Karpas-422 (cell line): ENCODE measurements around the gene B3GALT5. TPM values are rescaled to one million over a fixed set of nuclear protein-coding genes. Genes with fewer than 3 reads are reported as not detected.

Experiments used
- DNase-seq: peaks from one replicate; pipeline ENCODE4 v3.0.0-alpha.2; 2015
- H2AFZ ChIP-seq: fragments of 200-600 bp; sonication (generic); 2 replicates; pipeline ENCODE4 v1.6.1; 2014; ENCODE audit warnings: antibody characterized with exemption, low read length, mixed read lengths
- H3K27ac ChIP-seq: fragments of 200-600 bp; sonication (generic); 2 replicates; pipeline ENCODE4 v1.5.1; 2014; ENCODE audit warnings: mild to moderate bottlenecking, low read length, moderate library complexity
- H3K27me3 ChIP-seq: fragments of 200-600 bp; sonication (generic); 2 replicates; pipeline ENCODE4 v1.6.1; 2014; ENCODE audit warnings: low read length, mixed read lengths
- H3K36me3 ChIP-seq: fragments of 200-600 bp; sonication (generic); 2 replicates; pipeline ENCODE4 v1.6.1; 2014; ENCODE audit warnings: low read length, mixed read lengths; ENCODE audit not compliant: insufficient read depth
- H3K4me1 ChIP-seq: fragments of 200-600 bp; sonication (generic); 2 replicates; pipeline ENCODE4 v1.6.1; 2014; ENCODE audit warnings: mild to moderate bottlenecking, low read length, mixed read lengths
- H3K4me2 ChIP-seq: fragments of 200-600 bp; sonication (generic); 2 replicates; pipeline ENCODE4 v1.6.1; 2014; ENCODE audit warnings: low read length, low read depth, mild to moderate bottlenecking; ENCODE audit not compliant: poor library complexity, severe bottlenecking
- H3K4me3 ChIP-seq: fragments of 200-600 bp; sonication (generic); 2 replicates; pipeline ENCODE4 v1.5.1; 2014; ENCODE audit warnings: mild to moderate bottlenecking, antibody characterized with exemption, low read length, mixed read lengths
- H3K79me2 ChIP-seq: fragments of 200-600 bp; sonication (generic); 2 replicates; pipeline ENCODE4 v1.6.1; 2014; ENCODE audit warnings: mild to moderate bottlenecking, low read length, mixed read lengths
- H3K9ac ChIP-seq: fragments of 200-600 bp; sonication (generic); 2 replicates; pipeline ENCODE4 v1.6.0; 2014; ENCODE audit warnings: low read length
- H3K9me2 ChIP-seq: fragments of 200-600 bp; sonication (generic), shearing (Covaris generic); replicated peaks from 2 replicates; pipeline ENCODE4 v1.6.0; 2014; ENCODE audit warnings: mild to moderate bottlenecking, low read length, moderate library complexity; ENCODE audit not compliant: insufficient read depth
- H3K9me3 ChIP-seq: fragments of 300-700, 200-600 bp; sonication (generic); 2 replicates; pipeline ENCODE4 v1.6.1; 2014; ENCODE audit warnings: low read length, mixed read lengths
- H4K20me1 ChIP-seq: fragments of 200-600 bp; sonication (generic); 2 replicates; pipeline ENCODE4 v1.6.1; 2014; ENCODE audit warnings: mild to moderate bottlenecking, antibody characterized with exemption, low read length, low read depth; ENCODE audit not compliant: insufficient read depth
- total RNA-seq: library from RNA; depleted of rRNA; stranded (reverse); fragments of >200 nt; shearing (Covaris generic); gene quantifications from 2 replicates; pipeline ENCODE4 v1.2.3, GENCODE V29; 2014; ENCODE audit warnings: low replicate concordance

The B3GALT5 gene
- total RNA-seq, 1 experiment from 2014 or later, result not detected

GRCh38 chr21:39613041-39613934, 548 bp downstream of the B3GALT5 start:
- no peak overlapping the region for H3K4me3 ChIP-seq
- no peaks in the 10 kb centered on the region for H3K36me3 ChIP-seq
- no peak overlapping the region for H2AFZ ChIP-seq
- H3K27me3 ChIP-seq, result no peaks in the 10 kb centered on the region
- H3K9me3 ChIP-seq, result no peaks in the 10 kb centered on the region
- H4K20me1 ChIP-seq, result no peaks in the 10 kb centered on the region
- no peaks in the 10 kb centered on the region for H3K79me2 ChIP-seq
- no peak for DNase-seq
- H3K4me2 ChIP-seq, result no peak overlapping the region
- no peak overlapping the region for H3K9ac ChIP-seq
- peaks cover 11% of the 10 kb centered on the region for H3K4me1 ChIP-seq
- H3K27ac ChIP-seq, result no peak overlapping the region
- no peaks in the 10 kb centered on the region for H3K9me2 ChIP-seq

- H3K4me1 ChIP-seq, result peaks cover 11% of the 10 kb centered on the region
- H3K36me3 ChIP-seq, result no peaks in the 10 kb centered on the region
- no peaks in the 10 kb centered on the region for H3K9me2 ChIP-seq
- H3K9ac ChIP-seq, result no peak overlapping the region
- no peaks in the 10 kb centered on the region for H3K9me3 ChIP-seq
- H2AFZ ChIP-seq, result no peak overlapping the region
- H3K79me2 ChIP-seq, result no peaks in the 10 kb centered on the region
- H3K27ac ChIP-seq, result no peak overlapping the region
- no peaks in the 10 kb centered on the region for H3K27me3 ChIP-seq
- H4K20me1 ChIP-seq, result no peaks in the 10 kb centered on the region
- no peak for DNase-seq
- no peak overlapping the region for H3K4me3 ChIP-seq
- no peak overlapping the region for H3K4me2 ChIP-seq
These were observed 3.6 kb downstream of the B3GALT5 start for GRCh38 chr21:39616211-39616772.

GRCh38 chr21:39620856-39621255, 8.1 kb downstream of the B3GALT5 start:
- Histone ChIP-seq H3K27ac (no peak overlapping the region), H3K36me3 (no peaks in the 10 kb centered on the region), H3K9me2 (no peaks in the 10 kb centered on the region), H3K4me3 (no peak overlapping the region), H3K79me2 (no peaks in the 10 kb centered on the region), H3K4me2 (no peak overlapping the region), H3K27me3 (no peaks in the 10 kb centered on the region), H2AFZ (no peak overlapping the region), H3K4me1 (no peaks in the 10 kb centered on the region), H3K9me3 (no peaks in the 10 kb centered on the region), H3K9ac (no peak overlapping the region), H4K20me1 (no peaks in the 10 kb centered on the region)
- no peak for DNase-seq

- Histone ChIP-seq H4K20me1 (no peaks in the 10 kb centered on the region), H3K4me1 (no peaks in the 10 kb centered on the region), H3K9me2 (no peaks in the 10 kb centered on the region), H3K4me2 (no peak overlapping the region), H3K9me3 (no peaks in the 10 kb centered on the region), H3K27me3 (no peaks in the 10 kb centered on the region), H3K27ac (no peak overlapping the region), H3K4me3 (no peak overlapping the region), H2AFZ (no peak overlapping the region), H3K79me2 (no peaks in the 10 kb centered on the region), H3K9ac (no peak overlapping the region), H3K36me3 (no peaks in the 10 kb centered on the region)
- no peak for DNase-seq
These were observed 12.6 kb downstream of the B3GALT5 start for GRCh38 chr21:39625211-39625895.

GRCh38 chr21:39628385-39628784, 15.6 kb downstream of the B3GALT5 start:
- H3K4me1 ChIP-seq, result no peaks in the 10 kb centered on the region
- DNase-seq, result no peak
- no peak overlapping the region for H3K9ac ChIP-seq
- no peak overlapping the region for H3K27ac ChIP-seq
- H2AFZ ChIP-seq, result no peak overlapping the region
- H3K27me3 ChIP-seq, result no peaks in the 10 kb centered on the region
- H3K79me2 ChIP-seq, result no peaks in the 10 kb centered on the region
- H3K9me3 ChIP-seq, result no peaks in the 10 kb centered on the region
- H3K4me2 ChIP-seq, result no peak overlapping the region
- no peaks in the 10 kb centered on the region for H4K20me1 ChIP-seq
- no peaks in the 10 kb centered on the region for H3K9me2 ChIP-seq
- H3K36me3 ChIP-seq, result no peaks in the 10 kb centered on the region
- H3K4me3 ChIP-seq, result no peak overlapping the region

- no peaks in the 10 kb centered on the region for H3K36me3 ChIP-seq
- no peaks in the 10 kb centered on the region for H3K9me2 ChIP-seq
- no peaks in the 10 kb centered on the region for H3K4me1 ChIP-seq
- H3K27ac ChIP-seq, result no peak overlapping the region
- H3K27me3 ChIP-seq, result no peaks in the 10 kb centered on the region
- no peak for DNase-seq
- H3K9ac ChIP-seq, result no peak overlapping the region
- H3K79me2 ChIP-seq, result no peaks in the 10 kb centered on the region
- H3K4me3 ChIP-seq, result no peak overlapping the region
- H3K9me3 ChIP-seq, result no peaks in the 10 kb centered on the region
- H4K20me1 ChIP-seq, result no peaks in the 10 kb centered on the region
- no peak overlapping the region for H3K4me2 ChIP-seq
- H2AFZ ChIP-seq, result no peak overlapping the region
These were observed 17.5 kb downstream of the B3GALT5 start for GRCh38 chr21:39630191-39630591.

- Histone ChIP-seq H3K36me3 (no peaks in the 10 kb centered on the region), H3K9me3 (no peaks in the 10 kb centered on the region), H4K20me1 (no peaks in the 10 kb centered on the region), H3K27ac (no peak overlapping the region), H3K9me2 (no peaks in the 10 kb centered on the region), H3K79me2 (no peaks in the 10 kb centered on the region), H3K9ac (no peak overlapping the region), H3K4me2 (no peak overlapping the region), H2AFZ (no peak overlapping the region), H3K4me1 (no peaks in the 10 kb centered on the region), H3K4me3 (no peak overlapping the region), H3K27me3 (no peaks in the 10 kb centered on the region)
- no peak for DNase-seq
These were observed 18.1 kb downstream of the B3GALT5 start for GRCh38 chr21:39630827-39631226.

GRCh38 chr21:39631842-39632562, 19.3 kb downstream of the B3GALT5 start:
- H3K9me3 ChIP-seq, result no peaks in the 10 kb centered on the region
- no peak for DNase-seq
- H3K4me3 ChIP-seq, result no peak overlapping the region
- H3K79me2 ChIP-seq, result no peaks in the 10 kb centered on the region
- no peak overlapping the region for H2AFZ ChIP-seq
- no peaks in the 10 kb centered on the region for H4K20me1 ChIP-seq
- no peaks in the 10 kb centered on the region for H3K9me2 ChIP-seq
- no peak overlapping the region for H3K27ac ChIP-seq
- no peak overlapping the region for H3K4me2 ChIP-seq
- H3K4me1 ChIP-seq, result no peaks in the 10 kb centered on the region
- H3K27me3 ChIP-seq, result no peaks in the 10 kb centered on the region
- H3K9ac ChIP-seq, result no peak overlapping the region
- no peaks in the 10 kb centered on the region for H3K36me3 ChIP-seq
